ENCODE measurements around the gene STK10.

STK10 gene

DNA sequence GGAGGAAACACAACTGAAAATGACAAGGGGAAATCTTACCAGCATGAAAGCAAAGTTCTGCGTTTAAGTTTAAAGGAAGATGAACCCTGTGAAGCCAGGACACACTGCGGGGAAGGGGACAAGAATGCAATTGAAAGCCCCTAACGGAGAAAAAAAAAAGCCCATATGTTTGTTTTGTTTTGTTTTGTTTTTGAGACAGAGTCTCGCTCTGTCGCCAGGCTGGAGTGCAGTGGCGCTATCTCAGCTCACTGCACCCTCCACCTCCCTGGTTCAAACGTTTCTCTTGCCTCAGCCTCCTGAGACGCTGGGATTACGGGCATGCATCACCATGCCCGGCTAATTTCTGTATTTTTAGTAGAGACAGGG, 2.9 kb downstream of the STK10 start:
- no peaks in the 10 kb centered on the region for H3K36me3 ChIP-seq (ENCODE audit: insufficient read depth, low read length)

DNA sequence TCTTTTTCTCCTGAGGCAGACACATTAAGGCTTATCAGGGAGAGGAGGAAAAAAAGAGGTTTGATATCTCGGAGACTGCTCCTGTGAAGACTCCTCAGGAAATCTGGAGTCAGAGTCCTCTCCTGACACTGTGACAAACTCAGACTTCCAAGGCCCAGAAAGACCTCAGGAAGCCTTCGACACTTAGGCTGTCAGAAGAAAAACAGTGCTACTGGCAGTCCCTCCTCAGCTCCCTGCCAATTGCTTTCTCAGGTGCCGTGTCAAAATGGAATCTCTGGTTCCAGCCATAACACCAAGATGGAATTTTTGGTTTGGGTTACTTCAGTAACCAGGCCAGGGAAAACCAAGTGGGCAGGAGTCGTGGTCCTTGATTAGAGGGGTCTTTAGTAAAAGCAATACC, 4.1 kb downstream of the STK10 start:
- Histone ChIP-seq H3K27me3 (ENCODE audit: insufficient read depth, low read length, poor library complexity, severe bottlenecking) (no peaks in the 10 kb centered on the region), H2AFZ (ENCODE audit: low read length) (no peak overlapping the region), H3K4me2 (ENCODE audit: low read depth, low read length, poor library complexity, severe bottlenecking) (peak overlapping the region; percentile 94), H4K20me1 (ENCODE audit: insufficient read depth, low read length, poor library complexity, severe bottlenecking) (peaks cover 28% of the 10 kb centered on the region), H3K36me3 (ENCODE audit: insufficient read depth, low read length) (no peaks in the 10 kb centered on the region), H3K4me3 (ENCODE audit: low read length, poor library complexity, severe bottlenecking) (peak overlapping the region; percentile 99), H3K9me2 (replicated peaks; ENCODE audit: low read depth, low read length) (no peaks in the 10 kb centered on the region), H3K9me3 (ENCODE audit: insufficient read depth, low read depth, low read length) (no peaks in the 10 kb centered on the region), H3K9ac (ENCODE audit: low read depth, low read length, poor library complexity, severe bottlenecking) (peak overlapping the region; percentile 86), H3K79me2 (ENCODE audit: insufficient read depth, low read length) (peaks cover 89% of the 10 kb centered on the region), H3K4me1 (ENCODE audit: insufficient read depth, low read length, poor library complexity, severe bottlenecking) (peaks cover 29% of the 10 kb centered on the region), H3F3A (ENCODE audit: low read depth) (no peaks in the 10 kb centered on the region)
- TF ChIP-seq EZH2phosphoT487 (IDR thresholded peaks at IDR 0.05; ENCODE audit: borderline replicate concordance), result no peak
- TF ChIP-seq, protein P1, sequence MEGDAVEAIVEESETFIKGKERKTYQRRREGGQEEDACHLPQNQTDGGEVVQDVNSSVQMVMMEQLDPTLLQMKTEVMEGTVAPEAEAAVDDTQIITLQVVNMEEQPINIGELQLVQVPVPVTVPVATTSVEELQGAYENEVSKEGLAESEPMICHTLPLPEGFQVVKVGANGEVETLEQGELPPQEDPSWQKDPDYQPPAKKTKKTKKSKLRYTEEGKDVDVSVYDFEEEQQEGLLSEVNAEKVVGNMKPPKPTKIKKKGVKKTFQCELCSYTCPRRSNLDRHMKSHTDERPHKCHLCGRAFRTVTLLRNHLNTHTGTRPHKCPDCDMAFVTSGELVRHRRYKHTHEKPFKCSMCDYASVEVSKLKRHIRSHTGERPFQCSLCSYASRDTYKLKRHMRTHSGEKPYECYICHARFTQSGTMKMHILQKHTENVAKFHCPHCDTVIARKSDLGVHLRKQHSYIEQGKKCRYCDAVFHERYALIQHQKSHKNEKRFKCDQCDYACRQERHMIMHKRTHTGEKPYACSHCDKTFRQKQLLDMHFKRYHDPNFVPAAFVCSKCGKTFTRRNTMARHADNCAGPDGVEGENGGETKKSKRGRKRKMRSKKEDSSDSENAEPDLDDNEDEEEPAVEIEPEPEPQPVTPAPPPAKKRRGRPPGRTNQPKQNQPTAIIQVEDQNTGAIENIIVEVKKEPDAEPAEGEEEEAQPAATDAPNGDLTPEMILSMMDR (conservative IDR thresholded peaks at IDR 0.05; ENCODE audit: low read length), result no peak

More for the DNA sequence above, 2.9 kb downstream of the STK10 start:
- peaks cover 77% of the 10 kb centered on the region for H3K79me2 ChIP-seq (ENCODE audit: insufficient read depth, low read length)
- H2AFZ ChIP-seq (ENCODE audit: low read length), result no peak overlapping the region
- peak overlapping the region; percentile 94 for H3K4me2 ChIP-seq (ENCODE audit: low read depth, low read length, poor library complexity, severe bottlenecking)
- peak overlapping the region; percentile 99 for H3K4me3 ChIP-seq (ENCODE audit: low read length, poor library complexity, severe bottlenecking)
- H3K9me3 ChIP-seq (ENCODE audit: insufficient read depth, low read depth, low read length), result no peaks in the 10 kb centered on the region
- H3F3A ChIP-seq (ENCODE audit: low read depth), result no peaks in the 10 kb centered on the region
- H3K27me3 ChIP-seq (ENCODE audit: insufficient read depth, low read length, poor library complexity, severe bottlenecking), result no peaks in the 10 kb centered on the region
- TF ChIP-seq EZH2phosphoT487 (IDR thresholded peaks at IDR 0.05; ENCODE audit: borderline replicate concordance), result no peak
- TF ChIP-seq, protein P1 (conservative IDR thresholded peaks at IDR 0.05; ENCODE audit: low read length), result no peak
- no peaks in the 10 kb centered on the region for H3K9me2 ChIP-seq (replicated peaks; ENCODE audit: low read depth, low read length)
- peak overlapping the region; percentile 86 for H3K9ac ChIP-seq (ENCODE audit: low read depth, low read length, poor library complexity, severe bottlenecking)
- H3K4me1 ChIP-seq (ENCODE audit: insufficient read depth, low read length, poor library complexity, severe bottlenecking), result peaks cover 19% of the 10 kb centered on the region
- H4K20me1 ChIP-seq (ENCODE audit: insufficient read depth, low read length, poor library complexity, severe bottlenecking), result peaks cover 28% of the 10 kb centered on the region

DNA sequence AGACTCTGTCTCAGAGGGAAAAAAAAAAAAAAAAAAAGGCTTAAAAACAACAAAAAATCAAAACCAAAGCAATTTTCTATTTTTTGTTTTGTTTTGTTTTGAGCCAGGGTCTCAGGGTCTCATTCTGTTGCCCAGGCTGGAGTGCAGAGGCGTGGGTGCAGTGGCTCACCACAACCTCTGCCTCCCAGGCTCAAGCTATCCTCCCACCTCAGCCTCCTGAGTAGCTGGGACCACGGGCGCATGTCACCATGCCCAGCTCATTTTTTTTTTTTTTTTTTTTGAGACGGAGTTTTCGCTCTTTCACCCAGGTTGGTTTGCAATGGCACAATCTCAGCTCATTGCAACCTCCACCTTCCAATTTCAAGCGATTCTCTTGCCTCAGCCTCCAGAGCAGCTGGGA, 5.7 kb downstream of the STK10 start:
- no peak overlapping the region for H3K4me2 ChIP-seq (ENCODE audit: low read depth, low read length, poor library complexity, severe bottlenecking)
- H3F3A ChIP-seq (ENCODE audit: low read depth), result no peaks in the 10 kb centered on the region
- peaks cover 41% of the 10 kb centered on the region for H3K4me1 ChIP-seq (ENCODE audit: insufficient read depth, low read length, poor library complexity, severe bottlenecking)

More for the DNA sequence above, 5.7 kb downstream of the STK10 start:
- Histone ChIP-seq H3K27me3 (ENCODE audit: insufficient read depth, low read length, poor library complexity, severe bottlenecking) (no peaks in the 10 kb centered on the region), H3K9me2 (replicated peaks; ENCODE audit: low read depth, low read length) (no peaks in the 10 kb centered on the region), H3K79me2 (ENCODE audit: insufficient read depth, low read length) (peaks cover 99% of the 10 kb centered on the region), H3K36me3 (ENCODE audit: insufficient read depth, low read length) (no peaks in the 10 kb centered on the region), H3K9me3 (ENCODE audit: insufficient read depth, low read depth, low read length) (no peaks in the 10 kb centered on the region), H3K9ac (ENCODE audit: low read depth, low read length, poor library complexity, severe bottlenecking) (no peak overlapping the region), H4K20me1 (ENCODE audit: insufficient read depth, low read length, poor library complexity, severe bottlenecking) (peaks cover 28% of the 10 kb centered on the region), H2AFZ (ENCODE audit: low read length) (no peak overlapping the region), H3K4me3 (ENCODE audit: low read length, poor library complexity, severe bottlenecking) (no peak overlapping the region)
- TF ChIP-seq, protein P1 (conservative IDR thresholded peaks at IDR 0.05; ENCODE audit: low read length), result no peak
- no peak for TF ChIP-seq EZH2phosphoT487 (IDR thresholded peaks at IDR 0.05; ENCODE audit: borderline replicate concordance)
